GM19099 (cell line): ENCODE measurements around the gene MAN1C1.

Source experiments
- POLR2A ChIP-seq: IDR thresholded peaks from 3 replicates; pipeline ENCODE4 v1.6.1; 2011; ENCODE audit warnings: low read depth; ENCODE audit not compliant: insufficient read length; ENCODE audit errors: extremely low read depth

Gene MAN1C1

DNA sequence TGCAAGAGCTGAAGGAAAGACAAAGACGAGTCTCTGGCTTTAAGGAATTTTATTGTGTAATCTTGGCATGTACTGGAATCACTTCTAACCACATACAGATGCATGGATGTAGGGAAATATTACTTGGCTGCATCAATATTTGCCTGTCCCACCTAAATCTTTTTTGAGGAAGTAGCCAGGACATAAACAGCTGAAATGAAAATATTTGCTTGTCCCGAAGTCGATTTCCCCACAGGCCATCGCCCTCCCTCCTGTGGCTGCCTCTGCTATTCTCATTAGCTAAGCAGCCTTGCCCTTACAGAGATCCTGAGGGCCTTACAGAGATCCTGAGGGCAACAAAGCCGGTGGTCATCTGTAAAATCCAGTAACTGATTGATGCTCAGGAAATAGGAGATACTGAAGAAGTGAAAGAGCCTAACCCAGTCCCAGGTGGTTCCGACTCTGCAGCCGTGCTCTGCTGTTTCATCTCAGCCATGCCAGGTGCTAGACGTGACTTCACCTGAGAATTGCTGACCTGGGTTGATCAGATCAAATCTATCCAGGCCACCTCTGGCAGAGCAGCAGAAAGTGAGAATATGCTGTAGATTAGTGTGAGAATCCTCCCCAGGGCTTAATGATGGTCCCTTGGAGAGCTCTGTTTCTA is 25.5 kb downstream of the MAN1C1 start:
- no peak for TF ChIP-seq POLR2A

DNA sequence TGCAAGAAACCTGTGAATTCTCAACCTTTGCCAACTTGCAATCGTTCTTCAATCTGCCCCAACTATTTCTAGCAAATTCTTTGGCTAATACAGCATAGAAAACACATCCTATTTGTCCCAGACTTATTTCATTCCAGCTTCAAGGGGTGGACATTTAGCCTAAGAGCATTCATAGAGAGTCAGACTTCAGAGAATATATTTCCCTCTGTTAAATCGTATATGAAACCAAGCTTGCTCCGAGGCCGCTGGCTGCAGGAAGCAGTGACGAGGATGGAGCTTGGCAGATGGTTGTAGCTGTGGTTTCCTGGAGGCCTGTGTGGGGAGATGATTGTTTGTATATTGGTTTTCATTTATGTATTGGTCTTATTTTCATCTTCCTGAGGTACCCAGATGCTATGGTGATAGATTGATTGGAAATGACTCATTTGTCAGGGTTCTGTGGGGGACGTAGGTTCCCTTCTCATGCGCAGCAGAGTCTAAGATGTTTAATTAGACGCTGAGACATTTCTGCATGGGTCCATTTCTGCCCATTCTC is 26.1 kb downstream of the MAN1C1 start:
- TF ChIP-seq POLR2A = no peak

DNA sequence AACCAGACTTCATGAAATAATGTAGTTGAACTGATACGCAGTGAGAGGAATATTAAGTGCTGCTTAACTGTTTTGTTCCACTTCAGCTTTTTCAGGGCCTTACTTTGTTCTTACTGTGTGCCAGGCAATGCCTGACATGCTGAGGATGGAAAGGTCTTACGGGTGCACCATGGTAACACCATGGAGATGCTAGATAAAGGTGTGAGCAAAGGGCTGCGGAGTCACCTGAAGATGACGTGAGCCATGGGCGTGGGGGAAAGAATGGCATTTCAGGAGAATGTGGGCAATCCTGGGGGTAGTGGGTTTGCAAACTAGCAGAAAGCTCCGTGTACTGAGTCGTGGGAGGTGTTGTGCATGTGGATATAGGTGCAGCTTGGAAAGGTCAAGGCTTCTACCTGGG is 27.3 kb downstream of the MAN1C1 start:
- TF ChIP-seq POLR2A = no peak

DNA sequence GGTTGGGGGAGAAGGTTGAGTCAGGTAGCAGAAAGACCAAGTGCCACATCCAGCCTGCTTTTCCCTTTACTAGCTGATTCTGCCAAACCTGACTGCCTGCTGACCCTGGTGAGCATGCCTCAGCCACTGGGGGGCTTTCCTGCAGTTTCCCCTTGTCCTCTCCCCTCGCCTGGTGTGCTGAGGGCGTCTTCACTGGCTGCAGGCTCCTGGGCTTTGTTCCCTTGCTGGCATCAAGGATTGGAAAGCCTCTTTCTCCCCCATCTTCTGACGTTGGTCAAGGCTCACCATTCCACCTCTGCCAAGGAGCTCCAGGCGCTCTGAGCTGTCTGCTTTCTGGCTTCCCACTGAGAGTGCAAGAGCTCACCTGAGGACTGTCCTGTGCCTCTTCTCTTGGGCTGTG is 28.4 kb downstream of the MAN1C1 start:
- TF ChIP-seq POLR2A = no peak

DNA sequence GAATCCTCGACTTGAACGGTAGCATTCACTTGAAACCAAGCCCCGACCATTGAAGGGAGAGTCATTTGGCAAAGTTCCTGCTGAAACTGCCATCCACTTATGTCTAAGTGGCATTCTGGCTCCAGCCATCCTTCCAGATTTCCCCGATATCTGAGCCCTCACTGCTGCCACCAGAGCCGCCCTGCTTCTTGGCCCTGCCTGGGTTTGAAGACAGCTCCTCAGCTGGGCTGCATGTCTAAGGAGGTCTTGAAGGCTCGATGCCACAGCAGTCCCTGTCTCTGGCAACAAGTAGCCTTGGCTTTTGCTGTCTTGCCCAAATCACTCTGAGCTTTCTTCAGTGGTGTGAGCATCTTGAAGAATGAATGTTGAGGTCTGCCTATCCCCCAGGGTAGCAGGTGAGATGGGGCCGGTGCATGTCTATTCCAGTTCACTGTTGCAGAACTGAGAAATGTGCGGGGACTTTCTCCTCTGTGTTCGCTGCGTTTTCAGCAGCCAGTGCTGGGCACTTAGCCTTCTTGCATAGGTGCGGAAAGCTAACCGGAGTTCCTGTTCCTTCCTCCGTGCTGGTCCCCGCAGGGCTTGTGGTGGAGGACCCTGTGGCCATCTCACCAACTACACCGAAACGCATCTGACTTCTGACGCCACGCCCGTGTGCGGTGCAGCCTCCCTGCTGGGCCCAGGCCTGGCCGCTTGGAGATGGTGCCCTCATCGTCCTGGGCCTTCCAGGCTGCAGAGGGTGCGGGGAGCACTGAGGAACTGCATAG is 29.2 kb downstream of the MAN1C1 start:
- no peak for TF ChIP-seq POLR2A

DNA sequence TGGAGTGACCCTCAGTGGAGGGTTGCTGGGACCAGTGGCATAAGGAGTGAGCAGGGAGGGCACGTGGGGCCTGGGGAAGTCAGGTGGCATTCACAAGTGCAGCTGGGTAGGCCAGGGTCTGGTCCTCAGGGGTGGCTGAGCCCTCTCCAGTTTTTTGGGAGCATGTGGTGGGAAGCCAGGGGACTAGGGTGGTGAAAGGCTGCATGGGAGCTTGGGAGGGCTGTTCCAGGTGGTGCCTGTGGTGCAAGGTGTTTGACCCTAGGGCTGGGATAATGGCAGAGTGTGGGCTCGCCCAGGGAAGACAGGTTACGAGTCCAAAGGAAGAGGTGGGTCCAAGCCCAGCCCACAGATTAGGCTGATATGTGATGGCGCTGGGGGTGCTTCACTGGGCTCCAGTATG is 30.5 kb downstream of the MAN1C1 start:
- no peak for TF ChIP-seq POLR2A

DNA sequence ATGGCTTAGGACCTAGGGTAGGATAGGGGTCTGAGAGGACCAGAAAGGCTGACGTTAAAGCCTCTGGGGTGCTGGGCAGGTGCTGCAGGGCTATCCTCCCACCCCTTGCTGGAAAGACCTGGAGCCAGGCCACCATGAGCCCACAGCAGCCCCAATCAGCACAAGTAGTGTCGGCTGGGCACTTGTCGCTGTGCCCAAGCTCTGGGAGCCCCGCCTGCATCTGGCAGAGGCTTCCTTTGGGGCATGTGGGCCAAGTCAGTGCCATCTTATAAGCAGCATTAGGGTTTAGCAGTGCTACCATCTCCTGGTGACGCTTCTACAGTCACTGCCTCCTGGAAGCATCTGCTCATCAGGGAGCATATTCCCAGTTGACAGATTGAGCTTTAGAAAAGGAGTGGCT is 31.3 kb downstream of the MAN1C1 start:
- TF ChIP-seq POLR2A = no peak

DNA sequence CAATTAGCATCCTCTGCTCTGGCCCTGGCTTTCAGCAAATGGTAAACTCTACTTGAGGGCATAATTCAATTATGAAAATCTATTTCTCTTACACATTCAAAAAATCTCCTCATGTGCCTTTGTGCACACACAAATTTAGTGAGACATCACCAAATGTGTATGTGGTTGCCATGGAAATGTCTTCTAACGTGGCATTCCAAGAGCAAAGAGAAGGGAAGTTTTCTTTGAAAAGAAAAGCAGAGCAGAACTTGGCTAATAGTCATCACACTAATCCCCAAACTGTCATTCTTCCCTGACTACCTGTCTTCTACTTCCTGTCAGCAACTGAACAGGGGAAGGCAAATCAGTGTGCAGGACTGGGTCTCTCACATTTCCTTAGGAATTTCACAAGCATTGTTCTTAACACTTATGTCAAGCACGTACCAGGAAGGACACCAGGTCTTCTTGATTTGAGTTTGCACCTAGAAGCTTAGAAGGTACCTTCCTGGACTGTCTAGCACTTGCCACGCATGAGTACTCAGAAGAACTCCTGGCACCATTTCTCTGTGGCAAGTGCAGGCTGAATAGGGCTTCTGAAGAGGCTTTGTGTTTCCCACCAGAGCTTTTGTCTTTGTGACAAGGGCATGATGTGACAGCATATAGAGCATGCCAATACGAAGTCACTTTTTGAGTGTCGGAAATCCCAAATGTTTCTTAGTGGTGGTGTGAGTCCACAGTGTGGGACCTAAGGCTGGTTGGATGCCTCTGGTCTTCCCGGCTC is 32.3 kb downstream of the MAN1C1 start:
- TF ChIP-seq POLR2A = no peak

DNA sequence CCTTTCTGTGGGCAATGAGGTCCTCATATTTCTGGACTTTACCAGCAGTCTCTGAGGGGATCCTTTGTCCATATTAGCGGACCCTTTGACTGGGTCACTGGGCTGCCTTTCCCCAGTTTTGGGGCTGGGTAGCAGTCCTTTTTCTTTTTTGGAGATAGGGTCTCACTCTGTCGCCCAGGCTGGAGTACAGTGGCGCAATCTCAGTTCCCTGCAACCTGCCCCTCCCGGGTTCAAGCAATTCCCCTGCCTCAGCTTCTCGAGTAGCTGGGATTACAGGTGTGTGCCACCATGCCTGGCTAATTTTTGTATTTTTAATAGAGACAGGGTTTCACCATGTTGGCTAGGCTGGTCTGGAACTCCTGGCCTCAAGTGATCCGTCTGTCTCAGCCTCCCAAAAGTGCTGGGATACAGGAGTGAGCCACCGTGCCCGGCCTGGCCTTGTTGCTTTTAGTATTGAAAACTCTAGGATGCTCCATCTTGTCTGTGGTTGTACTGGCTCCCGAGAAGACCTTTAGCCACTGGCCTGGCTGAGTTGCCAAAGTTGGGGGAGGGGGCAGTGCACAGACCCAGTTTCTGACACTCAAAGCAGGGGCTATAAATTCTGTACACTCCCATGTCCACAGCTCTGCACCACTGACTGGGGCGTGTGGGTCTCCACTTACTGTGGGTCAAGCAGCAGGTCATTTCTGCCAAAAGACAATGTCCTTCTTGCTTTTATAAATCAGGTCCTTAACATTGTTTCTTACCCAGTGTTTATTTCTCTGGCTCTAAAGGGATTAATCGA is 33.1 kb downstream of the MAN1C1 start:
- no peak for TF ChIP-seq POLR2A

DNA sequence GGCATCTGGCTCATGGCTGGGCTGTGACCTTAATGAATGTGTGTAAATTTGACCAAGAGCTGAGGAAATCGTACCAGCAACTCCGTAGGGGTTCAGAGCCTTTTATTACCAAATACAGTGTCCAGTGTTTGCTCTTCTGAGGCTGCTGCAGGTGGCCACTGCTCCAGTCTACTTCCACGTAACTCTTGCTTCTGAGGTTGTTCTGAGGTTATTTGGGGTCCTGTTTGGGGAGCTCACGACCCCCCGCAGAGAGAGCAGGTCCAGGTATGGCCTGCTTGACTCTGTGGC is 33.6 kb downstream of the MAN1C1 start:
- TF ChIP-seq POLR2A = no peak

DNA sequence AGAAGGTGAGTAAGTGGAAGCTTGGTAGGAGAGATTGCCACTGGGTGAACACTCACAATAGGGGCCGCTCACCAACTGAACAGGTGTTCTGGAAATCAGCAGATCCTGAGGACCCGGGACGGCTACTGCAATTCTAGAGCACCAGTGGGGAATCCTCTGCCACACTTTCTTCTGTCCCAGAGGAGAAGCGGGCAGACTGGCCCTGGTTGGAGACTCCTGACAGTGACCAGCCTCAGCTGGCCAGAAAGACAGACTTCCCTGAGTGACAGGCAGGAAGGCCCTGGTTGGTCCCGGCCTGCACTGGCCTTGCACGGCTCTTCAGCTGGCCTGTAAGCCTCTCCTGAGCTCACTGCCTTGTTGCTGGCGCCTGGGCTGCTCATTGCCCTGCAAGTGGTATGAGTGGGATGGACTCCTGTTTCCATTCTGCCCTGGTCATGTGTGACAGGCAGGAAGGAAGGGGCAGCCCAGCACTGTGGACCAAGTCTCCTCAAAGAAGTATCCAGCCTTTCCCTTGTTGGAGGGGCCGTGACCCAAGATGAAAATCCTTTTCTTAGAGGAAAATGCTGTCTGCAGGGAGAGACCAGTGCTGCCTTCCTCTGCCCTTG is 34.5 kb downstream of the MAN1C1 start:
- TF ChIP-seq POLR2A = no peak

DNA sequence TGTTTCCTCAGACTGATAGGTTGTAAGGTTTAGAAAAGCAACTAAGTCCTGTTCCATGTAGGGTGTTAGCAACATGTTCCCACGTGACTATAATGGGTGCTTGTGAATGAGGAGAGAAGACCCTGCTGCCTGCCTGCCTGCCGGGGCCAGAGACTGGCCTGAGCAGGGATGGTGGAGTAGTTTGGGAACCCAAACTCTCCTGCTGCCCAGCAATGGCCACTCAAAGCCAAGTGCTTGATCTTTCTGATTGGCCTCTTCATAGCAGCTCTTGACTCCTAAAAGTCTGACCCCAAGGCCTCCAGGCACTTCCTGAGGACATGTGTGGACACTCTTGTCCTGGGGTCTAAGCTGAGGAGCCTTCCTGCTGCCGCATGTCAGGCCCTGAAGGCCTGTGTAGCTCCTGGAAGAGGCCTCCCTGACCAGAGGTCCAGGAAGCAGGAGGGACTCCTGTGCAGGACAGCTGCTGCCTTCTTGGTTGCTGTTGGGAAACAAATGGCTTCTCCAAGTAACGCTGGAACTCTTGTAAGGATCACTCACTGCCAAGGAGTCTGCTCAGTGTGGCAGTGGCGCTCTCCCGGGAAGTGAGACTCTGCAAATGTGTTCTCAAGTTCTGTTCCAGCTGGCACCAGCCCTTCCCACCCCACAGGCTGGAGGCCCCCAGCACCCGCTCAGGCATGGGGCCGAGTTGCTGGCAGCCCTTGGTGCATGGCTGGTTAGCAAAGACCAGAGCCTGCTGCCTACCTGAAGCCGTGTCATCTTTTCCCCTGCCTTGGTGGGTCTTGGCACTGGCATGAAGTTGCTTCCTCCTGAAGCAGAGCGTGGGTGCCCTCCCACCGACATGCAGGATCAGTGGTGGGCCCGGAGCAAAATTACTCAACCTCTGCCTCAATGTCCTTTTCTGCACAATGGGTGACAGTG is 35.5 kb downstream of the MAN1C1 start:
- no peak for TF ChIP-seq POLR2A

DNA sequence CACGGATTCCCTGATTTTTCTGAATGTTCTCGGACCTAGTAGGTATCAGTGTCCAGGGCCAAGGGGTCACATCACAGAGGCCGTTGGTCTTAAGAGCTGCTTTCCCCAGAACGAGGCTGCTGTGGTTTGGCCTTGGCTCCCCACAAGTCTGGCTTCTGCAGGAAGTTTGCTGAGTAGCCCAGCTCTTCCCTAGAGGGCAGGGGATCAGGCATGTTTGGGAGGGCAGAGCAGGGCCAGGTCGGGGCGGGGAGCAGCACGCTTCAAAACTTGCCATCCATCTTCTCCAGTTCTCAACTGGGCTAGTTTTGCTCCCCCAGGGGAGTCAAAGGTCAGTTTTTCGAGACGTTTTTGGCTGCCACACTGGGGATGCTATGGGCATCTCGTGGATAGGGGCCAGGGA is 37.0 kb downstream of the MAN1C1 start:
- TF ChIP-seq POLR2A = no peak
